DOHH2 (cell line): ENCODE data around the gene PPP4R2.

Experiments
- H3F3A ChIP-seq: fragments of 200-600 bp; sonication (generic), shearing (Covaris generic); 2 replicates; pipeline ENCODE4 v1.6.0; 2016; ENCODE audit warnings: antibody characterized with exemption, mild to moderate bottlenecking; ENCODE audit not compliant: control insufficient read depth, insufficient read depth
- H3K27ac ChIP-seq: fragments of 200-600 bp; sonication (generic); 2 replicates; pipeline ENCODE4 v1.5.1; 2014; ENCODE audit warnings: low read depth, mild to moderate bottlenecking, low read length, moderate library complexity
- H3K27me3 ChIP-seq: fragments of 200-600 bp; sonication (generic); 2 replicates; pipeline ENCODE4 v1.6.1; 2014; ENCODE audit warnings: mild to moderate bottlenecking, low read length, mixed read lengths; ENCODE audit not compliant: control insufficient read depth
- H3K36me3 ChIP-seq: fragments of 200-600 bp; sonication (generic); 2 replicates; pipeline ENCODE4 v1.6.1; 2014; ENCODE audit warnings: mild to moderate bottlenecking, low read length, moderate library complexity, mixed read lengths; ENCODE audit not compliant: control insufficient read depth
- H3K4me1 ChIP-seq: fragments of 200-600 bp; sonication (generic); 2 replicates; pipeline ENCODE4 v1.6.1; 2014; ENCODE audit warnings: mild to moderate bottlenecking, low read length, mixed read lengths; ENCODE audit not compliant: control insufficient read depth
- H3K4me2 ChIP-seq: fragments of 200-600 bp; sonication (generic); 2 replicates; pipeline ENCODE4 v1.6.0; 2014; ENCODE audit warnings: mild to moderate bottlenecking, low read length, moderate library complexity
- H3K4me3 ChIP-seq: fragments of 200-600 bp; sonication (generic); 2 replicates; pipeline ENCODE4 v1.5.1; 2014; ENCODE audit warnings: mild to moderate bottlenecking, low read length, mixed read lengths
- H3K79me2 ChIP-seq: fragments of 200-600 bp; sonication (generic); 2 replicates; pipeline ENCODE4 v1.6.1; 2014; ENCODE audit warnings: mild to moderate bottlenecking, low read length, mixed read lengths; ENCODE audit not compliant: control insufficient read depth
- H3K9me2 ChIP-seq: fragments of 200-600 bp; sonication (generic); replicated peaks from 2 replicates; pipeline ENCODE4 v1.6.1; 2014; ENCODE audit warnings: mild to moderate bottlenecking, low read length, mixed read lengths; ENCODE audit not compliant: control insufficient read depth
- H3K9me3 ChIP-seq: fragments of 200-600 bp; sonication (generic); 2 replicates; pipeline ENCODE4 v1.6.1; 2014; ENCODE audit warnings: antibody characterized with exemption, low read length, mixed read lengths; ENCODE audit not compliant: control insufficient read depth, insufficient read depth
- H4K20me1 ChIP-seq: fragments of 200-600 bp; sonication (generic); 2 replicates; pipeline ENCODE4 v1.6.0; 2014; ENCODE audit warnings: low read depth, mild to moderate bottlenecking, antibody characterized with exemption, low read length, moderate library complexity; ENCODE audit not compliant: control insufficient read depth, insufficient read depth
- CTCF ChIP-seq: fragments of 200-600 bp; sonication (generic); IDR thresholded peaks from one replicate; pipeline ENCODE4 v1.5.1; 2014; ENCODE audit warnings: antibody characterized with exemption, mild to moderate bottlenecking, low read depth, low read length; ENCODE audit not compliant: poor library complexity, severe bottlenecking
- EZH2phosphoT487 ChIP-seq: fragments of 200-600 bp; sonication (generic); IDR thresholded peaks from 2 replicates; pipeline ENCODE4 v1.6.1; 2017; ENCODE audit warnings: borderline replicate concordance, mild to moderate bottlenecking, antibody characterized with exemption, low read length, moderate library complexity, mixed read lengths

PPP4R2 gene

GRCh38 chr3:73004316-73004715, 7.7 kb downstream of the PPP4R2 start:
- Histone ChIP-seq H3F3A (no peaks in the 10 kb centered on the region), H3K4me3 (no peak overlapping the region), H3K9me2 (no peaks in the 10 kb centered on the region), H3K4me1 (peaks cover 16% of the 10 kb centered on the region), H3K27ac (no peak overlapping the region), H4K20me1 (peaks cover 33% of the 10 kb centered on the region), H3K36me3 (peaks cover 96% of the 10 kb centered on the region), H3K4me2 (no peak overlapping the region), H3K9me3 (no peaks in the 10 kb centered on the region), H3K27me3 (no peaks in the 10 kb centered on the region), H3K79me2 (peaks cover 99% of the 10 kb centered on the region)
- TF ChIP-seq EZH2phosphoT487 (no peak), CTCF (no peak)

GRCh38 chr3:73007992-73008712, 11.5 kb downstream of the PPP4R2 start:
- Histone ChIP-seq H3K4me3 (no peak overlapping the region), H4K20me1 (peaks cover 31% of the 10 kb centered on the region), H3F3A (no peaks in the 10 kb centered on the region), H3K27ac (no peak overlapping the region), H3K36me3 (peaks cover 93% of the 10 kb centered on the region), H3K9me2 (no peaks in the 10 kb centered on the region), H3K27me3 (no peaks in the 10 kb centered on the region), H3K9me3 (no peaks in the 10 kb centered on the region), H3K4me2 (no peak overlapping the region), H3K4me1 (no peaks in the 10 kb centered on the region), H3K79me2 (peaks cover 100% of the 10 kb centered on the region)
- TF ChIP-seq EZH2phosphoT487 (no peak), CTCF (no peak)

GRCh38 chr3:73009008-73009407, 12.4 kb downstream of the PPP4R2 start:
- Histone ChIP-seq H3K9me2 (no peaks in the 10 kb centered on the region), H3K4me3 (no peak overlapping the region), H3F3A (no peaks in the 10 kb centered on the region), H3K79me2 (peaks cover 100% of the 10 kb centered on the region), H3K4me1 (no peaks in the 10 kb centered on the region), H3K27me3 (no peaks in the 10 kb centered on the region), H3K36me3 (peaks cover 90% of the 10 kb centered on the region), H4K20me1 (peaks cover 31% of the 10 kb centered on the region), H3K4me2 (no peak overlapping the region), H3K27ac (no peak overlapping the region), H3K9me3 (no peaks in the 10 kb centered on the region)
- TF ChIP-seq CTCF (no peak), EZH2phosphoT487 (no peak)
